ENCODE data around the gene TEX101. TPM values are rescaled to one million over a fixed set of nuclear protein-coding genes. Genes with fewer than 3 reads are reported as not detected.

TEX101 gene
- total RNA-seq, 3 donors from 2014 or later (not counting 1 experiment from before 2014, with no cell fraction given) = 1.4 TPM; not detected in 2

DNA sequence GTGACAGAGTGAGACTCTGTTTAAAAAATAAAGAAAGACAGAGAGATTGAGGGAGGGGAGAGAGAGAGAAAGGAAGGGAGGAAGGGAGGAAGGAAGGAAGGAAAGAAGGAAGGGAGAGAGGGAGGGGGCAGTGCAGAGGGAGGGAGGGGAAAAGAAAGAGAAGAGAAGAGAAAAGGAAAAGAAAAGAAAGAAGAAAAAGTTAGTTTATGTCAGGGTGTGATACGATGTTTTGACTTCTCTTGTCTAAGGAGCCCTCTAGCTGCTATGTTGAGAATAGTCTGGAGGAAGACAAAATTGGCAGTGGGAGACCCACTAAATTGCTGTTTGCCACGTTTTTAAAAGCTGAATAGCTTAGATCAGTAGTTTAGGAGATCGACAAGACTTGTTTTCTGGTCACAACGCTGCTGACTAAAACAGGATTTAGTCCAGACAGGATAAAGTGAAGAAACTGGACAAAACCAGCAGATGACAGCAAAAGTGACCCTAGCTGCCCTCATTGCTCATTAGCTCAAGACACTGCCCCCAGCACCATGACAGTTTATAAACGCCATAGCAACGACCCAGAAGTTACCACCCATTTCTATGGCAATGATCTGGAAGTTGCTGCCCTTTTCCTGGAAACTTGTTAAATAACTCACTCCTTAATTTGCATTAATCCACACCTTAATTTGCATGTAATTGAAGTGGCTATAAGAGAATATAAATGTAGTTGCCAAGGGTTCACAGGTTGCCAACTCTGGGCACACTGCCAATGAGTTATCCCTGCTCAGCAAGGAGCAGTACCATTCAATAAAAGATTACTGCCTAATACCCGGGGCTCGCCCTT lies 11.1 kb downstream of the TEX101 start:
- 37% methylated on average over 8 of the region's 8 CpGs for WGBS (ENCODE audit: insufficient coverage)

DNA sequence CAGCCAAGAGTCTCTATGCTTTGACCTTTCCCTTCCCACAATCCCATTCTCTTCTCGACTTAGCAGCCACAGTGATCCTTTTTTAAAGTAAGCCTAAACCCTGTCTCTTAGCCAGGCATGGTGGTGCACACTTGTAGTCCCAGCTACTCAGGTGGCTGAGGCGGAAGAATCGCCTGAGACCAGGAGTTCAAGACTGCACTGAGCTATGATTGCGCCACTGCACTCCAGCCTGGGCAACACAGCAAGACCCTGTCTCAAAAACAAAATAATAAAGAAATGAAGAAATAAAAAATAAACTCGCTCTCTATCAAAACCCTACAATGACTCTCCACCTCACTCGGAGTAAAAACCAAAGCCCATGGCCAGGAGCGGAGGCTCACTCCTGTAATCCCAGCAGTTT lies 14.7 kb downstream of the TEX101 start:
- no peaks in the 10 kb centered on the region for H3K27me3 ChIP-seq (ENCODE audit: control insufficient read depth, insufficient read depth, low read length)
- no peak overlapping the region for H3K4me3 ChIP-seq (ENCODE audit: low read length)
- no peaks in the 10 kb centered on the region for H3K9me3 ChIP-seq (ENCODE audit: control insufficient read depth, insufficient read depth, low read length)
- WGBS (ENCODE audit: insufficient coverage) = 91% methylated on average over 5 of the region's 7 CpGs
- DNase-seq = no peak
- Mint-ChIP-seq H3K4me1 (peaks cover 9 to 19% of the 10 kb centered on the region in 2 donors), H3K36me3 (no peaks in the 10 kb centered on the region), H3K9me3 (no peaks in the 10 kb centered on the region), H3K4me3 (no peak overlapping the region), H3K27me3 (ENCODE audit: low read depth in 2 of 2) (peaks cover 0 to 3% of the 10 kb centered on the region in 2 donors), H3K27ac (no peak overlapping the region)
- H3K4me1 ChIP-seq (ENCODE audit: control insufficient read depth, insufficient read depth, low read length) = no peaks in the 10 kb centered on the region
- TF ChIP-seq, protein P1, sequence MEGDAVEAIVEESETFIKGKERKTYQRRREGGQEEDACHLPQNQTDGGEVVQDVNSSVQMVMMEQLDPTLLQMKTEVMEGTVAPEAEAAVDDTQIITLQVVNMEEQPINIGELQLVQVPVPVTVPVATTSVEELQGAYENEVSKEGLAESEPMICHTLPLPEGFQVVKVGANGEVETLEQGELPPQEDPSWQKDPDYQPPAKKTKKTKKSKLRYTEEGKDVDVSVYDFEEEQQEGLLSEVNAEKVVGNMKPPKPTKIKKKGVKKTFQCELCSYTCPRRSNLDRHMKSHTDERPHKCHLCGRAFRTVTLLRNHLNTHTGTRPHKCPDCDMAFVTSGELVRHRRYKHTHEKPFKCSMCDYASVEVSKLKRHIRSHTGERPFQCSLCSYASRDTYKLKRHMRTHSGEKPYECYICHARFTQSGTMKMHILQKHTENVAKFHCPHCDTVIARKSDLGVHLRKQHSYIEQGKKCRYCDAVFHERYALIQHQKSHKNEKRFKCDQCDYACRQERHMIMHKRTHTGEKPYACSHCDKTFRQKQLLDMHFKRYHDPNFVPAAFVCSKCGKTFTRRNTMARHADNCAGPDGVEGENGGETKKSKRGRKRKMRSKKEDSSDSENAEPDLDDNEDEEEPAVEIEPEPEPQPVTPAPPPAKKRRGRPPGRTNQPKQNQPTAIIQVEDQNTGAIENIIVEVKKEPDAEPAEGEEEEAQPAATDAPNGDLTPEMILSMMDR (IDR thresholded peaks at IDR 0.05) = no peak
- H3K27ac ChIP-seq (ENCODE audit: low read length) = no peak overlapping the region
- intact Hi-C loops (cut with micrococcal nuclease) = no loop called here
- no peak for ATAC-seq
- H3K36me3 ChIP-seq (ENCODE audit: control insufficient read depth, insufficient read depth, low read length) = no peaks in the 10 kb centered on the region

More for the DNA sequence above, 11.1 kb downstream of the TEX101 start:
- Mint-ChIP-seq H3K27me3 (ENCODE audit: low read depth in 2 of 2) (peaks cover 0 to 3% of the 10 kb centered on the region in 2 donors), H3K4me3 (no peak overlapping the region), H3K36me3 (no peaks in the 10 kb centered on the region), H3K27ac (no peak overlapping the region), H3K4me1 (peaks cover 0 to 10% of the 10 kb centered on the region in 2 donors), H3K9me3 (no peaks in the 10 kb centered on the region)
- Histone ChIP-seq H3K9me3 (ENCODE audit: control insufficient read depth, insufficient read depth, low read length) (no peaks in the 10 kb centered on the region), H3K4me3 (ENCODE audit: low read length) (no peak overlapping the region), H3K36me3 (ENCODE audit: control insufficient read depth, insufficient read depth, low read length) (no peaks in the 10 kb centered on the region), H3K4me1 (ENCODE audit: control insufficient read depth, insufficient read depth, low read length) (no peaks in the 10 kb centered on the region), H3K27me3 (ENCODE audit: control insufficient read depth, insufficient read depth, low read length) (no peaks in the 10 kb centered on the region), H3K27ac (ENCODE audit: low read length) (no peak overlapping the region)
- peak in 1 of 3 donors; percentile 38 for ATAC-seq
- DNase-seq = peak in 1 of 2 donors; percentile 25
- TF ChIP-seq, protein P1 (IDR thresholded peaks at IDR 0.05) = peak; percentile 23
- intact Hi-C loops (cut with micrococcal nuclease) = no loop called here

DNA sequence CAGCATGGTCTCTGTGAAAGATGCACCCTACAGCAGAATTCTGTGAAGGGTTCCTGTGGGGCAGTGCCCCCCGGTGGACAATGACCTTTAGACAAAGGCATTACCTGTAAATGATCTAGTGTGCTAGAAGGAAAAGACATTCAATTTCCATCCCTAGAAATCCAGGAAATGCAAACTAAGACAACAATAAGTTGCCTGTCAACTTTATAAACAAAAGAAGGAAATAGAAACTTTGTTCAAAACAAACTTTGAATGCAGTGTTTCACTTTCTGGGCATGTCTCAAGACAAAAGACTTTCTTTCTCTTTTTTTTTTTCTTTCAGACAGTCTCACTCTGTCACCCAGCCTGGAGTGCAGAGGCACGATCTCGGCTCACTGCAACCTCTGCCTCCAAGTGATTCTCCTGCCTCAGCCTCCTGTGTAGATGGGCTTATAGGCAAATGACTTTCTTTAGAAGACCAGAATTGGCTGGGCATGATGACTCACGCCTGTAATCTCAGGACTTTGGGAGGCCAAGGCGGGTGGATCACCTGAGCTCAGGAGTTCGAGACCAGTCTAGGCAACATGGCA lies 15.5 kb downstream of the TEX101 start:
- Histone ChIP-seq H3K27ac (ENCODE audit: low read length) (no peak overlapping the region), H3K4me1 (ENCODE audit: control insufficient read depth, insufficient read depth, low read length) (no peaks in the 10 kb centered on the region), H3K27me3 (ENCODE audit: control insufficient read depth, insufficient read depth, low read length) (no peaks in the 10 kb centered on the region), H3K36me3 (ENCODE audit: control insufficient read depth, insufficient read depth, low read length) (no peaks in the 10 kb centered on the region), H3K4me3 (ENCODE audit: low read length) (no peak overlapping the region), H3K9me3 (ENCODE audit: control insufficient read depth, insufficient read depth, low read length) (no peaks in the 10 kb centered on the region)
- Mint-ChIP-seq H3K27me3 (ENCODE audit: low read depth in 2 of 2) (no peaks in the 10 kb centered on the region), H3K4me3 (no peak overlapping the region), H3K4me1 (peaks cover 9 to 15% of the 10 kb centered on the region in 2 donors), H3K36me3 (no peaks in the 10 kb centered on the region), H3K27ac (no peak overlapping the region), H3K9me3 (no peaks in the 10 kb centered on the region)
- 70% methylated on average over 6 of the region's 6 CpGs for WGBS (ENCODE audit: insufficient coverage)
- ATAC-seq = peak in 2 of 3 donors; percentile 52 to 65
- DNase-seq = no peak
- intact Hi-C loops (cut with micrococcal nuclease) = no loop called here
- TF ChIP-seq, protein P1 (IDR thresholded peaks at IDR 0.05) = no peak
